Activated T-cell treated with anti-CD3 and anti-CD28 coated beads, Interleukin-2, amount 50 U/mL, for 4 hours (primary cell): ENCODE data around the gene PLEKHA7. TPM values are rescaled to one million over a fixed set of nuclear protein-coding genes. Genes with fewer than 3 reads are reported as not detected.

ENCODE experiments used
- ATAC-seq, 2 donors: fragments of 200-7000 bp; cut with Tn5 transposase; one replicate each; pipeline ENCODE4 v1.10.0; 2021
- DNase-seq: peaks from one replicate; pipeline ENCODE4 v3.0.0-alpha.2; 2020
- H3K27me3 Mint-ChIP-seq: one replicate; pipeline ENCODE4 v1.8.0; 2021; ENCODE audit warnings: low read depth, mixed read lengths
- H3K36me3 Mint-ChIP-seq: one replicate; pipeline ENCODE4 v1.8.0; 2022; ENCODE audit warnings: mixed read lengths; ENCODE audit not compliant: insufficient read depth
- H3K4me1 Mint-ChIP-seq: one replicate; pipeline ENCODE4 v1.8.0; 2021; ENCODE audit warnings: low read depth, mixed read lengths
- H3K4me3 Mint-ChIP-seq: one replicate; pipeline ENCODE4 v1.8.0; 2021; ENCODE audit warnings: mild to moderate bottlenecking, moderate library complexity, mixed read lengths
- H3K9me3 Mint-ChIP-seq: one replicate; pipeline ENCODE4 v1.8.0; 2021; ENCODE audit warnings: mixed read lengths
- total RNA-seq, 3 donors: library from RNA; stranded (reverse); gene quantifications; one replicate each; pipeline ENCODE4 v1.2.1, GENCODE V29; 2021

Gene PLEKHA7
- total RNA-seq, 3 donors from 2014 or later = 2.7 to 3.4 (median 2.7) TPM

GRCh38 chr11:17015627-17016126, 1.5 kb upstream of the PLEKHA7 start:
- Mint-ChIP-seq H3K9me3 (no peaks in the 10 kb centered on the region), H3K36me3 (no peaks in the 10 kb centered on the region), H3K4me3 (peak overlapping the region; percentile 90), H3K27me3 (peaks cover 18% of the 10 kb centered on the region), H3K4me1 (peaks cover 8% of the 10 kb centered on the region)
- ATAC-seq = no peak
- no peak for DNase-seq

- peak; percentile 31 to 46 for ATAC-seq
- H3K4me1 Mint-ChIP-seq = peaks cover 8% of the 10 kb centered on the region
Measured at GRCh38 chr11:17014833-17015626, 816 bp upstream of the PLEKHA7 start.

GRCh38 chr11:17013548-17014320, 480 bp downstream of the PLEKHA7 start:
- Mint-ChIP-seq H3K4me3 (peak overlapping the region; percentile 35), H3K4me1 (peaks cover 8% of the 10 kb centered on the region), H3K9me3 (no peaks in the 10 kb centered on the region), H3K27me3 (peaks cover 18% of the 10 kb centered on the region), H3K36me3 (no peaks in the 10 kb centered on the region)
- peak; percentile 58 to 65 for ATAC-seq
- DNase-seq = peak; percentile 8

More at GRCh38 chr11:17014833-17015626, 816 bp upstream of the PLEKHA7 start:
- no peak for DNase-seq
- Mint-ChIP-seq H3K4me3 (peak overlapping the region; percentile 90), H3K27me3 (peaks cover 18% of the 10 kb centered on the region), H3K9me3 (no peaks in the 10 kb centered on the region), H3K36me3 (no peaks in the 10 kb centered on the region)

- DNase-seq (no peak), ATAC-seq (no peak)
- Mint-ChIP-seq H3K36me3 (no peaks in the 10 kb centered on the region), H3K27me3 (peaks cover 18% of the 10 kb centered on the region), H3K4me3 (no peak overlapping the region), H3K4me1 (peaks cover 8% of the 10 kb centered on the region), H3K9me3 (no peaks in the 10 kb centered on the region)
Measured at GRCh38 chr11:17012712-17013547, 1.3 kb downstream of the PLEKHA7 start.

GRCh38 chr11:17012179-17012578, 2.0 kb downstream of the PLEKHA7 start:
- no peak for DNase-seq
- ATAC-seq = no peak
- no peak overlapping the region for H3K4me3 Mint-ChIP-seq
- no peaks in the 10 kb centered on the region for H3K9me3 Mint-ChIP-seq
- H3K4me1 Mint-ChIP-seq = peaks cover 8% of the 10 kb centered on the region
- peaks cover 18% of the 10 kb centered on the region for H3K27me3 Mint-ChIP-seq
- no peaks in the 10 kb centered on the region for H3K36me3 Mint-ChIP-seq

- H3K27me3 Mint-ChIP-seq = peaks cover 14% of the 10 kb centered on the region
- H3K4me3 Mint-ChIP-seq = no peak overlapping the region
- H3K36me3 Mint-ChIP-seq = no peaks in the 10 kb centered on the region
- ATAC-seq (no peak), DNase-seq (no peak)
- no peaks in the 10 kb centered on the region for H3K9me3 Mint-ChIP-seq
- peaks cover 8% of the 10 kb centered on the region for H3K4me1 Mint-ChIP-seq
Measured at GRCh38 chr11:17010851-17011420, 3.3 kb downstream of the PLEKHA7 start.

GRCh38 chr11:17008099-17008498, 6.1 kb downstream of the PLEKHA7 start:
- Mint-ChIP-seq H3K36me3 (no peaks in the 10 kb centered on the region), H3K4me3 (no peak overlapping the region), H3K4me1 (no peaks in the 10 kb centered on the region), H3K9me3 (no peaks in the 10 kb centered on the region), H3K27me3 (no peaks in the 10 kb centered on the region)
- DNase-seq = no peak
- no peak for ATAC-seq

- no peak for ATAC-seq
Measured at GRCh38 chr11:17005646-17006045, 8.6 kb downstream of the PLEKHA7 start.

GRCh38 chr11:17004486-17005148, 9.6 kb downstream of the PLEKHA7 start:
- H3K27me3 Mint-ChIP-seq = no peaks in the 10 kb centered on the region
- H3K9me3 Mint-ChIP-seq = no peaks in the 10 kb centered on the region
- ATAC-seq (no peak), DNase-seq (no peak)
- no peaks in the 10 kb centered on the region for H3K36me3 Mint-ChIP-seq
- no peaks in the 10 kb centered on the region for H3K4me1 Mint-ChIP-seq
- H3K4me3 Mint-ChIP-seq = no peak overlapping the region

More at GRCh38 chr11:17005646-17006045, 8.6 kb downstream of the PLEKHA7 start:
- Mint-ChIP-seq H3K4me1 (no peaks in the 10 kb centered on the region), H3K4me3 (no peak overlapping the region), H3K9me3 (no peaks in the 10 kb centered on the region), H3K27me3 (no peaks in the 10 kb centered on the region), H3K36me3 (no peaks in the 10 kb centered on the region)
- DNase-seq = no peak

- Mint-ChIP-seq H3K27me3 (no peaks in the 10 kb centered on the region), H3K4me1 (no peaks in the 10 kb centered on the region), H3K9me3 (no peaks in the 10 kb centered on the region), H3K36me3 (no peaks in the 10 kb centered on the region), H3K4me3 (no peak overlapping the region)
- no peak for DNase-seq
- no peak for ATAC-seq
Measured at GRCh38 chr11:17003426-17003825, 10.8 kb downstream of the PLEKHA7 start.

- no peaks in the 10 kb centered on the region for H3K4me1 Mint-ChIP-seq
- H3K4me3 Mint-ChIP-seq = no peak overlapping the region
- no peak for ATAC-seq
- no peaks in the 10 kb centered on the region for H3K27me3 Mint-ChIP-seq
- no peaks in the 10 kb centered on the region for H3K36me3 Mint-ChIP-seq
- DNase-seq = no peak
- no peaks in the 10 kb centered on the region for H3K9me3 Mint-ChIP-seq
Measured at GRCh38 chr11:17002543-17002942, 11.7 kb downstream of the PLEKHA7 start.

- Mint-ChIP-seq H3K4me1 (no peaks in the 10 kb centered on the region), H3K36me3 (no peaks in the 10 kb centered on the region), H3K27me3 (no peaks in the 10 kb centered on the region), H3K9me3 (no peaks in the 10 kb centered on the region), H3K4me3 (no peak overlapping the region)
- ATAC-seq (no peak), DNase-seq (no peak)
Measured at GRCh38 chr11:17001806-17002205, 12.4 kb downstream of the PLEKHA7 start.

GRCh38 chr11:17000987-17001386, 13.2 kb downstream of the PLEKHA7 start:
- no peak for ATAC-seq
- no peak overlapping the region for H3K4me3 Mint-ChIP-seq
- peaks cover 1% of the 10 kb centered on the region for H3K27me3 Mint-ChIP-seq
- DNase-seq = no peak
- H3K9me3 Mint-ChIP-seq = no peaks in the 10 kb centered on the region
- no peaks in the 10 kb centered on the region for H3K36me3 Mint-ChIP-seq
- H3K4me1 Mint-ChIP-seq = no peaks in the 10 kb centered on the region
